GM12864 (cell line): ENCODE data around the gene RASGRP1.
"Not testable (repeated sequence)": the region's sequence is repeated elsewhere in the genome, so short reads cannot be mapped to it uniquely, and the experiment has no call there.

Source experiments
- DNase-seq: peaks from one replicate; pipeline ENCODE4 v3.0.0-alpha.2; 2011; ENCODE audit warnings: low read depth
- H3K4me3 ChIP-seq: 2 replicates; pipeline ENCODE4 v1.5.1; 2011; ENCODE audit warnings: mild to moderate bottlenecking, low read depth, low read length, control low read depth
- CTCF ChIP-seq: IDR thresholded peaks from 2 replicates; pipeline ENCODE4 v1.5.1; 2011; ENCODE audit warnings: low read depth, mild to moderate bottlenecking, moderate library complexity, low read length, control low read depth, inconsistent platforms; ENCODE audit errors: missing control alignments

The RASGRP1 gene

GRCh38 chr15:38597219-38597800 lies 32.7 kb upstream of the RASGRP1 start:
- no peak for TF ChIP-seq CTCF
- no peak for DNase-seq
- no peak overlapping the region for H3K4me3 ChIP-seq

- no peak for TF ChIP-seq CTCF
- H3K4me3 ChIP-seq, result no peak overlapping the region
- DNase-seq, result no peak
These were observed 28.9 kb upstream of the RASGRP1 start for GRCh38 chr15:38593524-38593923.

GRCh38 chr15:38589502-38589901 lies 24.9 kb upstream of the RASGRP1 start:
- no peak for DNase-seq
- no peak overlapping the region for H3K4me3 ChIP-seq
- TF ChIP-seq CTCF, result no peak

GRCh38 chr15:38588672-38589071 lies 24.1 kb upstream of the RASGRP1 start:
- H3K4me3 ChIP-seq, result no peak overlapping the region
- DNase-seq, result no peak
- TF ChIP-seq CTCF, result no peak

GRCh38 chr15:38587214-38587613 lies 22.6 kb upstream of the RASGRP1 start:
- no peak for TF ChIP-seq CTCF
- DNase-seq, result no peak
- H3K4me3 ChIP-seq, result no peak overlapping the region

- not testable (repeated sequence) for H3K4me3 ChIP-seq, DNase-seq
These were observed 21.4 kb upstream of the RASGRP1 start for GRCh38 chr15:38586005-38586404.

GRCh38 chr15:38578626-38579025 lies 14.0 kb upstream of the RASGRP1 start:
- TF ChIP-seq CTCF, result no peak
- H3K4me3 ChIP-seq, result no peak overlapping the region
- DNase-seq, result no peak
